Liver (tissue), 9 donors: ENCODE measurements around the gene CISD1. TPM values are rescaled to one million over a fixed set of nuclear protein-coding genes. Genes with fewer than 3 reads are reported as not detected.
"Not testable (repeated sequence)": the region's sequence is repeated elsewhere in the genome, so short reads cannot be mapped to it uniquely, and the experiment has no call there.

Experiments
- DNase-seq: peaks from one replicate; pipeline ENCODE4 v3.0.0-alpha.2; 2017; ENCODE audit warnings: low spot score
- H3K27ac ChIP-seq, 2 donors: one replicate each; pipeline ENCODE4 v1.7.0; 2013; ENCODE audit warnings: inconsistent platforms in 2 of 2, low read length in 2 of 2, control low read depth in 1 of 2, low read depth in 1 of 2, mild to moderate bottlenecking in 1 of 2
- H3K27me3 ChIP-seq, 4 donors: one replicate each; pipeline versions ENCODE4 v1.6.1 to v1.7.0; 2013; ENCODE audit warnings: low read length in 3 of 4, inconsistent platforms in 1 of 4, mild to moderate bottlenecking in 1 of 4, moderate library complexity in 1 of 4; ENCODE audit not compliant: control insufficient read depth in 4 of 4, insufficient read depth in 4 of 4
- H3K36me3 ChIP-seq, 4 donors: one replicate each; pipeline versions ENCODE4 v1.6.1 to v1.7.0; 2013; ENCODE audit warnings: low read length in 3 of 4, mild to moderate bottlenecking in 3 of 4, low read depth in 1 of 4, moderate library complexity in 1 of 4; ENCODE audit not compliant: control insufficient read depth in 4 of 4, insufficient read depth in 3 of 4
- H3K4me1 ChIP-seq, 4 donors: one replicate each; pipeline versions ENCODE4 v1.6.1 to v1.7.0; 2013; ENCODE audit warnings: low read length in 3 of 4, mild to moderate bottlenecking in 3 of 4, moderate library complexity in 1 of 4; ENCODE audit not compliant: control insufficient read depth in 4 of 4, insufficient read depth in 4 of 4
- H3K4me3 ChIP-seq, 3 donors: one replicate each; pipeline versions ENCODE4 v1.6.1 to v1.7.0; 2013; ENCODE audit warnings: low read length in 3 of 3, control low read depth in 1 of 3, low read depth in 1 of 3, mild to moderate bottlenecking in 1 of 3
- H3K9ac ChIP-seq, 2 donors: one replicate each; pipeline ENCODE4 v1.7.0; 2013; ENCODE audit warnings: low read length in 2 of 2, mild to moderate bottlenecking in 2 of 2, moderate library complexity in 2 of 2, control low read depth in 1 of 2, low read depth in 1 of 2
- H3K9me3 ChIP-seq, 4 donors: one replicate each; pipeline versions ENCODE4 v1.6.1 to v1.7.0; 2013; ENCODE audit warnings: low read length in 3 of 4; ENCODE audit not compliant: control insufficient read depth in 4 of 4
- CTCF ChIP-seq: fragments of 150-350 bp; IDR thresholded peaks from 2 replicates; pipeline ENCODE4 v1.5.1; 2017; ENCODE audit warnings: improper control_type of control experiment, low read depth, low read length; ENCODE audit not compliant: missing input control
- EGR1 ChIP-seq, 2 donors: IDR thresholded peaks; 2 replicates each; pipeline ENCODE4 v1.6.1; 2016 to 2018; ENCODE audit warnings: antibody characterized with exemption in 2 of 2, low read depth in 2 of 2
- FOXA1 ChIP-seq: IDR thresholded peaks from 2 replicates; pipeline ENCODE4 v1.6.1; 2016; ENCODE audit warnings: antibody characterized with exemption
- HNF4A ChIP-seq, 2 donors: conservative IDR thresholded peaks; 2 replicates each; pipeline ENCODE4 v1.6.1; 2016; ENCODE audit warnings: antibody characterized with exemption in 2 of 2, mild to moderate bottlenecking in 2 of 2
- MAX ChIP-seq: IDR thresholded peaks from 2 replicates; pipeline ENCODE4 v1.6.1; 2016; ENCODE audit warnings: antibody characterized with exemption
- NR2F2 ChIP-seq: IDR thresholded peaks from 2 replicates; pipeline ENCODE4 v1.6.1; 2016; ENCODE audit warnings: antibody characterized with exemption
- RAD21 ChIP-seq, 2 donors: IDR thresholded peaks; 2 replicates each; pipeline ENCODE4 v1.6.1; 2016; ENCODE audit warnings: antibody characterized with exemption in 2 of 2, mild to moderate bottlenecking in 2 of 2
- REST ChIP-seq: IDR thresholded peaks from 2 replicates; pipeline ENCODE4 v1.6.1; 2016; ENCODE audit warnings: antibody characterized with exemption, mild to moderate bottlenecking
- RXRA ChIP-seq, 2 donors: IDR thresholded peaks; 2 replicates each; pipeline ENCODE4 v1.6.1; 2017 to 2018; ENCODE audit warnings: antibody characterized with exemption in 2 of 2, mild to moderate bottlenecking in 1 of 2
- SP1 ChIP-seq: IDR thresholded peaks from 2 replicates; pipeline ENCODE4 v1.6.1; 2018; ENCODE audit warnings: antibody characterized with exemption, mild to moderate bottlenecking
- YY1 ChIP-seq: IDR thresholded peaks from 2 replicates; pipeline ENCODE4 v1.6.1; 2016; ENCODE audit warnings: antibody characterized with exemption, mild to moderate bottlenecking
- ZBTB33 ChIP-seq: IDR thresholded peaks from 2 replicates; pipeline ENCODE4 v1.6.1; 2016; ENCODE audit warnings: antibody characterized with exemption
- WGBS: extraction: QIAGEN DNeasy Blood & Tissue Kit; methylation state at CpG from one replicate; pipeline ENCODE4 v1.1.7; 2013; 5-methylcytosine and 5-hydroxymethylcytosine counted together
- polyA plus RNA-seq, 2 donors: library from polyadenylated mRNA; stranded (reverse) in 1 of 2; unstranded in 1 of 2; fragments of 200-250 nt in 1 of 2; fragments of >200 nt in 1 of 2; fragmentation: Nextera tagmentation in 1 of 2; extraction: Ambion mirVana in 1 of 2; gene quantifications; one replicate each; pipeline versions ENCODE4 v1.2.1 to v1.2.3, GENCODE V29; 2013 to 2015
- total RNA-seq, 2 donors: library from RNA; depleted of rRNA; stranded (reverse); fragments of >200 nt; gene quantifications; one replicate each; pipeline ENCODE4 v1.2.3, GENCODE V29; 2014
- donor health status: healthy.
- donor health status: healthy.
- donor health status: healthy.
- donor health status: healthy.
- donor health status: healthy.

The CISD1 gene
- total and polyA plus RNA-seq, 4 donors = 8.5 to 141 (median 15.5) TPM

- H3K27ac ChIP-seq = no peak overlapping the region
- no peaks in the 10 kb centered on the region for H3K36me3 ChIP-seq
- H3K9ac ChIP-seq = no peak overlapping the region
- H3K27me3 ChIP-seq = no peaks in the 10 kb centered on the region
- WGBS = 88% methylated on average over 4 of the region's 4 CpGs
- H3K9me3 ChIP-seq = no peaks in the 10 kb centered on the region
- H3K4me1 ChIP-seq = peaks cover 0 to 3% (median 0%) of the 10 kb centered on the region in 4 donors
- DNase-seq = no peak
- H3K4me3 ChIP-seq = no peak overlapping the region
- TF ChIP-seq RAD21 (IDR thresholded peaks at IDR 0.05) (no peak), CTCF (no peak), FOXA1 (no peak), NR2F2 (no peak), REST (no peak), EGR1 (IDR thresholded peaks at IDR 0.05; ENCODE audit: low read depth in 2 of 2) (no peak), RXRA (IDR thresholded peaks at IDR 0.05) (no peak), SP1 (no peak), MAX (no peak), ZBTB33 (no peak), HNF4A (conservative IDR thresholded peaks at IDR 0.05) (no peak), YY1 (no peak)
These were observed 15.8 kb upstream of the CISD1 start for GRCh38 chr10:58253184-58253583.

GRCh38 chr10:58254644-58255043 lies 14.3 kb upstream of the CISD1 start:
- H3K27ac ChIP-seq = no peak overlapping the region
- WGBS = 51% methylated on average over 1 of the region's 1 CpG
- H3K4me1 ChIP-seq = peaks cover 0 to 3% (median 0%) of the 10 kb centered on the region in 4 donors
- H3K36me3 ChIP-seq = no peaks in the 10 kb centered on the region
- no peak for DNase-seq
- H3K4me3 ChIP-seq = no peak overlapping the region
- TF ChIP-seq SP1 = no peak
- no peaks in the 10 kb centered on the region for H3K27me3 ChIP-seq
- no peak overlapping the region for H3K9ac ChIP-seq
- H3K9me3 ChIP-seq = no peaks in the 10 kb centered on the region

- not testable (repeated sequence) for H3K4me3 ChIP-seq, H3K27ac ChIP-seq, H3K4me1 ChIP-seq, H3K9me3 ChIP-seq, DNase-seq, H3K9ac ChIP-seq, H3K27me3 ChIP-seq, H3K36me3 ChIP-seq
- 79% methylated on average over 7 of the region's 7 CpGs for WGBS
These were observed 12.8 kb upstream of the CISD1 start for GRCh38 chr10:58256013-58256780.
